Natural killer cell (primary cell): ENCODE data around the gene KRTAP9-9. TPM values are rescaled to one million over a fixed set of nuclear protein-coding genes. Genes with fewer than 3 reads are reported as not detected.

ENCODE experiments used
- ATAC-seq, 3 donors: fragments of 150-1000 bp in 2 of 3; fragments of 200-7000 bp in 1 of 3; cut with Tn5 transposase; 1 replicate in 1 of 3; 2 replicates in 2 of 3; pipeline ENCODE4 v1.10.0; 2021; ENCODE audit warnings: mild to moderate bottlenecking in 2 of 3, moderate library complexity in 2 of 3
- DNase-seq, 2 donors: peaks; one replicate each; pipeline versions ENCODE4 v3.0.0 to v3.0.0-alpha.2; 2013 to 2021; ENCODE audit warnings: mixed read lengths in 1 of 2
- H3K27ac ChIP-seq: one replicate; pipeline ENCODE4 v1.5.1; 2013; ENCODE audit warnings: mild to moderate bottlenecking, low read length
- H3K27me3 ChIP-seq: one replicate; pipeline ENCODE4 v1.6.1; 2013; ENCODE audit warnings: low read length; ENCODE audit not compliant: control insufficient read depth, insufficient read depth
- H3K36me3 ChIP-seq: one replicate; pipeline ENCODE4 v1.6.1; 2013; ENCODE audit warnings: low read length; ENCODE audit not compliant: control insufficient read depth, insufficient read depth
- H3K4me1 ChIP-seq: one replicate; pipeline ENCODE4 v1.6.1; 2013; ENCODE audit warnings: low read length; ENCODE audit not compliant: control insufficient read depth, insufficient read depth
- H3K4me3 ChIP-seq: one replicate; pipeline ENCODE4 v1.5.1; 2013; ENCODE audit warnings: low read length
- H3K9me3 ChIP-seq: one replicate; pipeline ENCODE4 v1.6.1; 2013; ENCODE audit warnings: low read length; ENCODE audit not compliant: control insufficient read depth, insufficient read depth
- H3K27ac Mint-ChIP-seq, 2 donors: one replicate each; pipeline ENCODE4 v1.8.0; 2022; ENCODE audit warnings: mild to moderate bottlenecking in 2 of 2, mixed read lengths in 2 of 2, moderate library complexity in 1 of 2
- H3K27me3 Mint-ChIP-seq, 2 donors: one replicate each; pipeline ENCODE4 v1.8.0; 2022; ENCODE audit warnings: low read depth in 2 of 2, mixed read lengths in 2 of 2
- H3K36me3 Mint-ChIP-seq: one replicate; pipeline ENCODE4 v1.8.0; 2022; ENCODE audit warnings: mixed read lengths
- H3K4me1 Mint-ChIP-seq, 2 donors: one replicate each; pipeline ENCODE4 v1.8.0; 2022; ENCODE audit warnings: mixed read lengths in 2 of 2
- H3K4me3 Mint-ChIP-seq: one replicate; pipeline ENCODE4 v1.8.0; 2022; ENCODE audit warnings: mild to moderate bottlenecking, moderate library complexity, mixed read lengths
- H3K9me3 Mint-ChIP-seq, 2 donors: one replicate each; pipeline ENCODE4 v1.8.0; 2022; ENCODE audit warnings: mixed read lengths in 2 of 2
- CTCF ChIP-seq: fragments of 200-600 bp; IDR thresholded peaks from one replicate; pipeline ENCODE4 v1.8.0; 2022; ENCODE audit warnings: antibody characterized with exemption
- WGBS: methylation state at CpG from one replicate; pipeline ENCODE4 v1.1.7; 2013; ENCODE audit warnings: missing lambda C conversion rate; ENCODE audit not compliant: insufficient coverage; 5-methylcytosine and 5-hydroxymethylcytosine counted together
- intact Hi-C: fragments of 100-400 bp; cut with micrococcal nuclease; formaldehyde crosslinking; loops from one replicate; pipeline ENCODE4 v1.14.2; 2022
- total RNA-seq, 4 donors: library from RNA; stranded (reverse); fragments of 120-200 nt in 1 of 4; gene quantifications; one replicate each; pipeline versions ENCODE4 v1.2.3 to v1.2.4, GENCODE V29; 2013 to 2022

The KRTAP9-9 gene
- total RNA-seq, 3 donors from 2014 or later (not counting 1 experiment from before 2014, with no cell fraction given), result not detected

- intact Hi-C loops, result no loop called here
- Mint-ChIP-seq H3K27me3 (peaks cover 0 to 16% of the 10 kb centered on the region in 2 donors), H3K36me3 (no peaks in the 10 kb centered on the region), H3K4me3 (no peak overlapping the region), H3K9me3 (no peaks in the 10 kb centered on the region), H3K27ac (no peak overlapping the region), H3K4me1 (peaks cover 16 to 22% of the 10 kb centered on the region in 2 donors)
- WGBS, result 98% methylated on average over 4 of the region's 4 CpGs
- DNase-seq (no peak), ATAC-seq (no peak)
- peaks cover 15% of the 10 kb centered on the region for H3K4me1 ChIP-seq
- H3K36me3 ChIP-seq, result no peaks in the 10 kb centered on the region
- H3K4me3 ChIP-seq, result no peak overlapping the region
- TF ChIP-seq CTCF, result no peak
- H3K9me3 ChIP-seq, result no peaks in the 10 kb centered on the region
- H3K27me3 ChIP-seq, result no peaks in the 10 kb centered on the region
- no peak overlapping the region for H3K27ac ChIP-seq
Measured at GRCh38 chr17:41302981-41303380, 47.8 kb downstream of the KRTAP9-9 start.

- H3K36me3 ChIP-seq, result no peaks in the 10 kb centered on the region
- Mint-ChIP-seq H3K9me3 (no peaks in the 10 kb centered on the region), H3K27me3 (peaks cover 0 to 12% of the 10 kb centered on the region in 2 donors), H3K4me1 (peaks cover 27 to 33% of the 10 kb centered on the region in 2 donors), H3K36me3 (no peaks in the 10 kb centered on the region), H3K27ac (no peak overlapping the region), H3K4me3 (no peak overlapping the region)
- no peak for TF ChIP-seq CTCF
- no peaks in the 10 kb centered on the region for H3K9me3 ChIP-seq
- H3K4me3 ChIP-seq, result no peak overlapping the region
- peaks cover 26% of the 10 kb centered on the region for H3K4me1 ChIP-seq
- ATAC-seq, result no peak
- intact Hi-C loops, result no loop called here
- no peak overlapping the region for H3K27ac ChIP-seq
- 91% methylated on average over 12 of the region's 12 CpGs for WGBS
- H3K27me3 ChIP-seq, result no peaks in the 10 kb centered on the region
- DNase-seq, result no peak
Measured at GRCh38 chr17:41304091-41304490, 48.9 kb downstream of the KRTAP9-9 start.

Other genes with a start within 250 kb of the KRTAP9-9 start
- not detected for gene KRTAP3-1, start 246.3 kb upstream of the KRTAP9-9 start, total RNA-seq
- gene KRTAP1-5, start 228.2 kb upstream of the KRTAP9-9 start, total RNA-seq, result not detected
- gene KRTAP1-4, start 225.2 kb upstream of the KRTAP9-9 start, total RNA-seq, result not detected
- not detected for gene KRTAP1-3, start 220.5 kb upstream of the KRTAP9-9 start, total RNA-seq
- not detected for gene KRTAP1-1, start 213.9 kb upstream of the KRTAP9-9 start, total RNA-seq
- not detected for gene KRTAP2-1, start 208.1 kb upstream of the KRTAP9-9 start, total RNA-seq
- gene KRTAP2-2, start 200.2 kb upstream of the KRTAP9-9 start, total RNA-seq, result not detected
- not detected for gene KRTAP2-3, start 195.3 kb upstream of the KRTAP9-9 start, total RNA-seq
- gene KRTAP2-4, start 189.5 kb upstream of the KRTAP9-9 start, total RNA-seq, result not detected
- gene KRTAP4-7, start 171.2 kb upstream of the KRTAP9-9 start, total RNA-seq, result not detected
- gene KRTAP4-8, start 157.2 kb upstream of the KRTAP9-9 start, total RNA-seq, result not detected
- gene KRTAP4-16, start 153.2 kb upstream of the KRTAP9-9 start, total RNA-seq, result not detected
- gene KRTAP4-9, start 150.0 kb upstream of the KRTAP9-9 start, total RNA-seq, result not detected
- not detected for gene KRTAP4-11, start 137.0 kb upstream of the KRTAP9-9 start, total RNA-seq
- not detected for gene KRTAP4-12, start 131.2 kb upstream of the KRTAP9-9 start, total RNA-seq
- not detected for gene KRTAP4-6, start 114.8 kb upstream of the KRTAP9-9 start, total RNA-seq
- gene KRTAP4-5, start 105.6 kb upstream of the KRTAP9-9 start, total RNA-seq, result not detected
- not detected for gene KRTAP4-4, start 94.6 kb upstream of the KRTAP9-9 start, total RNA-seq
- not detected for gene KRTAP4-3, start 87.2 kb upstream of the KRTAP9-9 start, total RNA-seq
- not detected for gene KRTAP4-2, start 77.2 kb upstream of the KRTAP9-9 start, total RNA-seq
- not detected for gene KRTAP4-1, start 70.5 kb upstream of the KRTAP9-9 start, total RNA-seq
- not detected for gene KRTAP9-1, start 65.5 kb upstream of the KRTAP9-9 start, total RNA-seq
- gene KRTAP9-2, start 28.7 kb upstream of the KRTAP9-9 start, total RNA-seq, result not detected
- not detected for gene KRTAP9-3, start 22.9 kb upstream of the KRTAP9-9 start, total RNA-seq
- not detected for gene KRTAP9-8, start 17.4 kb upstream of the KRTAP9-9 start, total RNA-seq
- gene KRTAP9-4, start 5.7 kb upstream of the KRTAP9-9 start, total RNA-seq, result not detected
- gene KRTAP9-6, start 10.0 kb downstream of the KRTAP9-9 start, total RNA-seq, result not detected
- not detected for gene KRTAP9-7, start 20.3 kb downstream of the KRTAP9-9 start, total RNA-seq
- gene KRTAP29-1, start 47.5 kb downstream of the KRTAP9-9 start, total RNA-seq, result not detected
- gene KRTAP16-1, start 53.9 kb downstream of the KRTAP9-9 start, total RNA-seq, result under 1 TPM; 0.16 to 0.23 (median 0.23) TPM
- not detected for gene KRTAP17-1, start 60.3 kb downstream of the KRTAP9-9 start, total RNA-seq
- gene KRT33A, start 95.4 kb downstream of the KRTAP9-9 start, total RNA-seq, result not detected
- not detected for gene KRT33B, start 114.4 kb downstream of the KRTAP9-9 start, total RNA-seq
- not detected for gene KRT34, start 126.9 kb downstream of the KRTAP9-9 start, total RNA-seq
- not detected for gene KRT31, start 142.2 kb downstream of the KRTAP9-9 start, total RNA-seq
- gene KRT37, start 169.2 kb downstream of the KRTAP9-9 start, total RNA-seq, result not detected
- gene KRT38, start 185.6 kb downstream of the KRTAP9-9 start, total RNA-seq, result not detected
- gene KRT32, start 212.0 kb downstream of the KRTAP9-9 start, total RNA-seq, result not detected
- not detected for gene KRT35, start 225.8 kb downstream of the KRTAP9-9 start, total RNA-seq
- gene KRT36, start 234.5 kb downstream of the KRTAP9-9 start, total RNA-seq, result not detected